Keratinocyte (primary cell): ENCODE results near the gene GATA3. TPM values are rescaled to one million over a fixed set of nuclear protein-coding genes. Genes with fewer than 3 reads are reported as not detected.

Experiments
- DNase-seq: peaks from one replicate; pipeline ENCODE4 v3.0.0-alpha.2; 2011; ENCODE audit warnings: low read depth, missing footprints, low spot score
- FAIRE-seq: peaks from 2 replicates; lab custom pipeline; 2011; peaks lifted over from hg19 to GRCh38; lab: Jason Lieb, UNC
- H2AFZ ChIP-seq: 2 replicates; pipeline ENCODE4 v1.6.0; 2012; ENCODE audit warnings: low read length, control low read depth, inconsistent platforms; ENCODE audit not compliant: control insufficient read depth
- H3K27ac ChIP-seq: 2 replicates; pipeline ENCODE4 v1.5.1; 2011; ENCODE audit warnings: low read length; ENCODE audit not compliant: control insufficient read depth, insufficient read depth
- H3K27me3 ChIP-seq: 3 replicates; pipeline ENCODE4 v1.6.0; 2011; ENCODE audit warnings: low read length; ENCODE audit not compliant: control insufficient read depth, insufficient read depth; ENCODE audit errors: extremely low read depth
- H3K36me3 ChIP-seq, 2 experiments: 2 replicates in 1 of 2; 3 replicates in 1 of 2; pipeline ENCODE4 v1.5.1; 2011; ENCODE audit warnings: low read length in 2 of 2, mild to moderate bottlenecking in 1 of 2; ENCODE audit not compliant: control insufficient read depth in 2 of 2, insufficient read depth in 2 of 2; ENCODE audit errors: extremely low read depth in 1 of 2
- H3K4me1 ChIP-seq: 3 replicates; pipeline ENCODE4 v1.5.1; 2011; ENCODE audit warnings: low read length; ENCODE audit not compliant: control insufficient read depth, insufficient read depth; ENCODE audit errors: extremely low read depth
- H3K4me2 ChIP-seq: 3 replicates; pipeline ENCODE4 v1.6.0; 2011; ENCODE audit warnings: low read depth, low read length; ENCODE audit not compliant: control insufficient read depth, insufficient read depth; ENCODE audit errors: extremely low read depth
- H3K4me3 ChIP-seq, 3 experiments: fragments of 200-600 bp in 1 of 3; sonication (generic) in 1 of 3; 2 replicates in 2 of 3; 3 replicates in 1 of 3; pipeline ENCODE4 v1.5.1; 2011 to 2016; ENCODE audit warnings: low read length in 3 of 3, mild to moderate bottlenecking in 3 of 3, control low read depth in 2 of 3, inconsistent platforms in 1 of 3, low read depth in 1 of 3, mixed read lengths in 1 of 3, mixed run types in 1 of 3, moderate library complexity in 1 of 3; ENCODE audit not compliant: control insufficient read depth in 2 of 3, insufficient read depth in 2 of 3; ENCODE audit errors: extremely low read depth in 1 of 3
- H3K79me2 ChIP-seq: 2 replicates; pipeline ENCODE4 v1.6.0; 2012; ENCODE audit warnings: low read length; ENCODE audit not compliant: control insufficient read depth, insufficient read depth
- H3K9ac ChIP-seq: 3 replicates; pipeline ENCODE4 v1.6.0; 2011; ENCODE audit warnings: low read length; ENCODE audit not compliant: control insufficient read depth, insufficient read depth; ENCODE audit errors: extremely low read depth
- H3K9me1 ChIP-seq: 3 replicates; pipeline ENCODE4 v1.6.0; 2011; ENCODE audit warnings: low read length; ENCODE audit not compliant: control insufficient read depth, insufficient read depth; ENCODE audit errors: extremely low read depth
- H3K9me3 ChIP-seq: 2 replicates; pipeline ENCODE4 v1.5.1; 2012; ENCODE audit warnings: low read depth, low read length; ENCODE audit not compliant: control insufficient read depth
- H4K20me1 ChIP-seq: 3 replicates; pipeline ENCODE4 v1.6.0; 2011; ENCODE audit warnings: low read length; ENCODE audit not compliant: control insufficient read depth, insufficient read depth; ENCODE audit errors: extremely low read depth
- CTCF ChIP-seq, 3 experiments: IDR thresholded peaks in 1 of 3; conservative IDR thresholded peaks in 1 of 3; optimal IDR thresholded peaks in 1 of 3; 2 replicates in 2 of 3; 3 replicates in 1 of 3; pipeline versions ENCODE3 to v1.5.1; 2011; ENCODE audit warnings: low read length in 3 of 3, mild to moderate bottlenecking in 3 of 3, moderate library complexity in 2 of 3, control low read depth in 1 of 3, inconsistent platforms in 1 of 3; ENCODE audit not compliant: insufficient read depth in 2 of 3; ENCODE audit errors: extremely low read depth in 1 of 3
- EZH2 ChIP-seq: IDR thresholded peaks from one replicate; pipeline ENCODE4 v1.6.1; 2012; ENCODE audit warnings: inconsistent platforms, mild to moderate bottlenecking, low read length, moderate library complexity
- dilution Hi-C: fragments of 300-500 bp; cut with MboI; formaldehyde crosslinking; loops from one replicate; pipeline ENCODE4 v1.7.0; 2020; ENCODE audit warnings: low sequenced_read_pairs; ENCODE audit not compliant: extremely low pct_ligation_motif_present
- polyA plus RNA-seq, 5 experiments: library from polyadenylated mRNA; depleted of rRNA in 3 of 5; stranded (reverse) in 3 of 5; stranded (forward) in 1 of 5; unstranded in 1 of 5; fragments of >200 nt; gene quantifications; 1 replicate in 1 of 5; 2 replicates in 3 of 5; 3 replicates in 1 of 5; pipeline versions ENCODE4 v1.2.1 to v1.2.3, GENCODE V29; 2011 to 2012; ENCODE audit warnings: missing spikeins in 2 of 5, low read depth in 1 of 5, low replicate concordance in 1 of 5

The GATA3 gene
- polyA plus RNA-seq, 1 donor (not counting 4 experiments of a cell fraction or from before 2014, with no cell fraction given) = 4.0 TPM

GRCh38 chr10:8074881-8075280 lies 20.4 kb downstream of the GATA3 start:
- Histone ChIP-seq H2AFZ (no peak overlapping the region), H3K4me3 (no peak overlapping the region), H4K20me1 (no peaks in the 10 kb centered on the region), H3K79me2 (peaks cover 13% of the 10 kb centered on the region), H3K27ac (no peak overlapping the region), H3K36me3 (peaks cover 16 to 18% of the 10 kb centered on the region in 2 experiments), H3K4me2 (no peak overlapping the region), H3K9me3 (no peaks in the 10 kb centered on the region), H3K9me1 (no peaks in the 10 kb centered on the region), H3K27me3 (no peaks in the 10 kb centered on the region), H3K4me1 (peaks cover 19% of the 10 kb centered on the region), H3K9ac (no peak overlapping the region)
- dilution Hi-C loops = no loop called here
- TF ChIP-seq CTCF (optimal IDR thresholded peaks at IDR 0.05 in 1 of 3, IDR thresholded peaks at IDR 0.05 in 1 of 3, conservative IDR thresholded peaks at IDR 0.05 in 1 of 3; ENCODE audit: extremely low read depth in 1 of 3, insufficient read depth in 2 of 3, low read length in 3 of 3) = no peak
- no peak for TF ChIP-seq EZH2
- no peak for FAIRE-seq
- no peak for DNase-seq

GRCh38 chr10:8075282-8076260 lies 21.1 kb downstream of the GATA3 start:
- Histone ChIP-seq H4K20me1 (no peaks in the 10 kb centered on the region), H3K9me3 (no peaks in the 10 kb centered on the region), H2AFZ (no peak overlapping the region), H3K9ac (no peak overlapping the region), H3K4me1 (peaks cover 12% of the 10 kb centered on the region), H3K27me3 (no peaks in the 10 kb centered on the region), H3K4me2 (no peak overlapping the region), H3K27ac (no peak overlapping the region), H3K4me3 (no peak overlapping the region), H3K9me1 (no peaks in the 10 kb centered on the region), H3K36me3 (peaks cover 16 to 17% of the 10 kb centered on the region in 2 experiments), H3K79me2 (peaks cover 13% of the 10 kb centered on the region)
- no peak for DNase-seq
- no peak for FAIRE-seq
- no peak for TF ChIP-seq EZH2
- TF ChIP-seq CTCF (optimal IDR thresholded peaks at IDR 0.05 in 1 of 3, IDR thresholded peaks at IDR 0.05 in 1 of 3, conservative IDR thresholded peaks at IDR 0.05 in 1 of 3; ENCODE audit: extremely low read depth in 1 of 3, insufficient read depth in 2 of 3, low read length in 3 of 3) = no peak
- dilution Hi-C loops = no loop called here
